BE2C (cell line): ENCODE measurements around the gene ARRB1.

Experiments used
- DNase-seq: peaks from one replicate; pipeline ENCODE4 v3.0.0-alpha.2; 2020
- H3K27me3 ChIP-seq: fragments of 250-450 bp; sonication (Bioruptor Pico); 2 replicates; pipeline ENCODE4 v1.5.1; 2020; ENCODE audit warnings: mild to moderate bottlenecking
- H3K36me3 ChIP-seq: fragments of 250-450 bp; sonication (Bioruptor Pico); 2 replicates; pipeline ENCODE4 v1.5.1; 2020; ENCODE audit warnings: mild to moderate bottlenecking
- H3K4me1 ChIP-seq: fragments of 250-450 bp; sonication (Bioruptor Pico); 2 replicates; pipeline ENCODE4 v1.5.1; 2020
- H3K4me3 ChIP-seq: 2 replicates; pipeline ENCODE4 v1.5.1; 2011; ENCODE audit warnings: low read depth, low read length
- H3K9me3 ChIP-seq: fragments of 250-450 bp; sonication (Bioruptor Pico); 2 replicates; pipeline ENCODE4 v1.5.1; 2020
- TF ChIP-seq, protein P1 (sequence below): IDR thresholded peaks from 2 replicates; pipeline ENCODE4 v1.5.1; 2012; ENCODE audit warnings: mild to moderate bottlenecking, low read depth, low read length

Gene ARRB1

DNA sequence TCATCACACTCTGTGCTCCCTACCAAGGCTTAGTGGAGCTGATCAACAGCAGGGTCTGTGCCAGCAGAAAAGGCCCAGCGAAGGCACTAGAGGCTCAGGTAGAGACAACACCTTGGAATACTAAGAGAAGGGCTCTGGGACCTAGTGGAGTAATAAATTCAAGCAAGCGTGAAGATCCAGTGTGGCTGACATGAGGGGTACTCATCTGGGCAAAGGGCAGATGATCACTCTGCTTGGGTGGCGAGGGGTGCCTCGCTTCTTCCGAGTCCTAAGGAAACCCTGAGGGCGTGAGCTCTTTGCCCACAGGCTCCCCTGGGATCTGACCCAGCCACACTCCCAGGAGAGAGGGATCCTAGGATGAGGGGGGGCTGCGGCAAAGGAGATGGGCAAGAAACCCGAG lies 114.4 kb downstream of the ARRB1 start:
- DNase-seq, result peak; percentile 2
- Histone ChIP-seq H3K4me3 (no peak overlapping the region), H3K36me3 (peaks cover 4% of the 10 kb centered on the region; the same call in 1 of the 2 replicates), H3K4me1 (no peaks in the 10 kb centered on the region), H3K27me3 (peaks cover 6% of the 10 kb centered on the region), H3K9me3 (no peaks in the 10 kb centered on the region)
- TF ChIP-seq, protein P1, sequence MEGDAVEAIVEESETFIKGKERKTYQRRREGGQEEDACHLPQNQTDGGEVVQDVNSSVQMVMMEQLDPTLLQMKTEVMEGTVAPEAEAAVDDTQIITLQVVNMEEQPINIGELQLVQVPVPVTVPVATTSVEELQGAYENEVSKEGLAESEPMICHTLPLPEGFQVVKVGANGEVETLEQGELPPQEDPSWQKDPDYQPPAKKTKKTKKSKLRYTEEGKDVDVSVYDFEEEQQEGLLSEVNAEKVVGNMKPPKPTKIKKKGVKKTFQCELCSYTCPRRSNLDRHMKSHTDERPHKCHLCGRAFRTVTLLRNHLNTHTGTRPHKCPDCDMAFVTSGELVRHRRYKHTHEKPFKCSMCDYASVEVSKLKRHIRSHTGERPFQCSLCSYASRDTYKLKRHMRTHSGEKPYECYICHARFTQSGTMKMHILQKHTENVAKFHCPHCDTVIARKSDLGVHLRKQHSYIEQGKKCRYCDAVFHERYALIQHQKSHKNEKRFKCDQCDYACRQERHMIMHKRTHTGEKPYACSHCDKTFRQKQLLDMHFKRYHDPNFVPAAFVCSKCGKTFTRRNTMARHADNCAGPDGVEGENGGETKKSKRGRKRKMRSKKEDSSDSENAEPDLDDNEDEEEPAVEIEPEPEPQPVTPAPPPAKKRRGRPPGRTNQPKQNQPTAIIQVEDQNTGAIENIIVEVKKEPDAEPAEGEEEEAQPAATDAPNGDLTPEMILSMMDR, result no peak

DNA sequence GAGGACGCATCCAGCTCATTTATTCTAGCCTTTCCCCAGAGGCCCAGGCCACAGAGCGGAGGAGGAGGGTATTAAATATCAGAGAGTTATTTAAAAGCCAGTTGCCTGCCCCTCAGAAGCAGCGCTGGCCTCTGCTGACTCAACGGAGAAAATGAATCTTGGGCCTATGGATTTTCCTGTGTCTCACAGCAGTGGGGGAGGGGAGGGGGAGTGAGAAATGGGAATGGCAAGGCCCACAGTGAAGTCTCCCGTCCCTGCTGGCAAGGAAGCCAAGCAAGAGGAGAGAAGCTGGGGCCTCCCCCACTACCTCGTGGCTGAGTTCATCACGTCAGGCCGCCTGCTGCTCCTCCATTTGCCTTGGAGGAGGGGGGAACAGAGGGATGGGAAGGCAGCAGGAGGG lies 115.4 kb downstream of the ARRB1 start:
- TF ChIP-seq, protein P1, result no peak
- Histone ChIP-seq H3K4me1 (no peaks in the 10 kb centered on the region), H3K36me3 (peaks cover 4% of the 10 kb centered on the region; the same call in 1 of the 2 replicates), H3K9me3 (no peaks in the 10 kb centered on the region), H3K27me3 (no peaks in the 10 kb centered on the region), H3K4me3 (no peak overlapping the region)
- DNase-seq, result peak; percentile 4

DNA sequence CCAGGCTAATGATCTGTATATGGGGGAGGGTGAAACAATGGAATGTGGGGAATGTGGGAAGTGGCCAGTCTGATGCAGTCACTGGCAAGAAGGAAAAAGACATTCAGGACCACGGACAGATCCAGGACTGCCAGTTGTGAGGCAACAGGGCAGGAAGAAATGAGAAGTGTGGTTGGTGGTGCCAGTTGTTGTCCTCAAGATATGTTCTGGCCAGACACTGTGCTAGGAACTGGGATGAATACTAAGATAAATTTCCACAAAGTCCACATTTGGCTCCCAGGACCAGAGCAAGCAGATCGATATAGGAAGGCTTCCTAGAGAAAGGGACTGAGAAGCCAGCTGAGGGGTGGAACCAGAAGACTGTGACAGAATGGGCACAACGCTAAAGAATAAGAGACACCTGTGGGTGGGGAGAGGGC lies 117.7 kb downstream of the ARRB1 start:
- H3K4me1 ChIP-seq, result no peaks in the 10 kb centered on the region; the same call in 1 of the 2 replicates
- H3K36me3 ChIP-seq, result peaks cover 4% of the 10 kb centered on the region; the same call in 1 of the 2 replicates
- TF ChIP-seq, protein P1, result no peak
- no peaks in the 10 kb centered on the region for H3K9me3 ChIP-seq
- no peak overlapping the region for H3K4me3 ChIP-seq
- no peak for DNase-seq
- H3K27me3 ChIP-seq, result no peaks in the 10 kb centered on the region

DNA sequence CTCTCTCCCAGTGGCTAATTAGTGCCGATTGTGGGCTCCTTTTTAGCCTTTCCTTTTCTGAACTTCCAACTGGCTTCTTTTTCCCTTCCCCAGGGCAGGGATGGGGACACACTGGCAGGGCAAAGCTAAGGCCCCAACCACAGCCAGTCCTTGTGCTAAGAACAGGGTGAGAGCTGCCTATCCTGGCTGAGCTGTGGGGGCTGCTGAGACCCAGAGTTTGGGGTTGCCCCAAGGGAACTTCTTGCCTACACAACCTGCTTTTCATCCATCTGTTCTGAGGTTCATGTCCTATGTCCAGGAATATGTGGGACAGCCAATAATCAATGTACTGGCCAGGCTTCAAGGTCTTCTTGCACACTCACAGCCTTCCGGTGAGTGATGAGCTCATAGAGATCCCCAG lies 120.8 kb downstream of the ARRB1 start:
- DNase-seq, result peak; percentile 2
- H3K36me3 ChIP-seq, result 0 out of 2 replicates have a peak, but pooled peaks cover 2% of the 10 kb centered on the region
- TF ChIP-seq, protein P1, result no peak
- H3K27me3 ChIP-seq, result no peaks in the 10 kb centered on the region
- H3K4me3 ChIP-seq, result no peak overlapping the region
- H3K9me3 ChIP-seq, result no peaks in the 10 kb centered on the region
- H3K4me1 ChIP-seq, result peaks cover 3% of the 10 kb centered on the region

DNA sequence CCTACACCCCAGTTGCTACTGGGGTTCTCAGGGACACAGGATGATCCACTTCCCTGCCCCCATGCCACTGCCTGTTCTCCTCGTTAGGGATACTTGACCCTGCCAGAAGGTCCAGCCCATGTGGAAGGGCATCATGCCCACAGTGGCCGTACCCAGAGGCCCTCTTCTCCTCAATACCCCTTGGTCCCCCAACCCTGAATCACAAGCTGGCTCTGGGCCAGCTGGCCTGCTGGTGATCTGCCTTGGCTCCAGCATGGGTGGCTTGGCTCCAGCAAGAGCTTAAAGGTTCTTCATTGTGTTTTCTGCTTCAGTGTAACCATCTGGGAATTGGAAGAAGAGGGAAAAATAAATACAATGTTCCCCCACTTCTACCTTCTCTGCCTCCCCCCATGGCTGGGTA lies 122.0 kb downstream of the ARRB1 start:
- TF ChIP-seq, protein P1, result no peak
- peak; percentile 13 for DNase-seq
- Histone ChIP-seq H3K27me3 (no peaks in the 10 kb centered on the region), H3K4me1 (peaks cover 9% of the 10 kb centered on the region), H3K4me3 (no peak overlapping the region), H3K9me3 (no peaks in the 10 kb centered on the region), H3K36me3 (0 out of 2 replicates have a peak, but pooled peaks cover 2% of the 10 kb centered on the region)

DNA sequence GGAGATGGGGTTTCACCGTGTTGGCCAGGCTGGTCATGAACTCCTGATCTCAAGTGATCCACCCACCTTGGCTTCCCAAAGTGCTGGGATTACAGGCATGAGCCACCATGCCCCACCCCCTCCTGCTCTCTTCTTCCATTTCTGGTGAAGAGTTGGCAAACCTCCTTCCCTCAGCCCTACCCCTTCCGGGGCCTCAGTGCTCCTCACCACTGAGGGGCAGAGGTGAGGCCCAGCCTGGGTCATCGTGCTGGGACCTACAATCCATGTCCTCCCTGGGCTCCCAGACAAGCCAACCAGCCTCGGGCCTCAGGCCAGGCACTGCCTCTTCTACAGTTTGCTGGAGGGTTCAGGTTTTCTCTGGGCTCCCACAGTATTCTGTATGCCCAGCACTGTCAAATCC lies 125.7 kb downstream of the ARRB1 start:
- no peaks in the 10 kb centered on the region for H3K27me3 ChIP-seq
- H3K9me3 ChIP-seq, result no peaks in the 10 kb centered on the region
- peaks cover 9% of the 10 kb centered on the region for H3K4me1 ChIP-seq
- H3K36me3 ChIP-seq, result no peaks in the 10 kb centered on the region
- TF ChIP-seq, protein P1, result no peak
- DNase-seq, result no peak
- H3K4me3 ChIP-seq, result no peak overlapping the region
